Mononuclear cell (primary cell): ENCODE measurements around the gene CHAD. TPM values are rescaled to one million over a fixed set of nuclear protein-coding genes. Genes with fewer than 3 reads are reported as not detected.

Experiments
- H3K27me3 ChIP-seq: 2 replicates; pipeline ENCODE4 v1.6.0; 2011; ENCODE audit warnings: low read length, control low read depth; ENCODE audit not compliant: insufficient read depth
- H3K4me1 ChIP-seq: 2 replicates; pipeline ENCODE4 v1.5.1; 2011; ENCODE audit warnings: mild to moderate bottlenecking, low read length, control low read depth; ENCODE audit not compliant: insufficient read depth
- H3K4me3 ChIP-seq: 2 replicates; pipeline ENCODE4 v1.5.1; 2011; ENCODE audit warnings: mild to moderate bottlenecking, low read length, moderate library complexity
- H3K9me3 ChIP-seq: 2 replicates; pipeline ENCODE4 v1.5.1; 2011; ENCODE audit warnings: low read depth, mild to moderate bottlenecking, control low read depth, low read length
- total RNA-seq: library from RNA; depleted of rRNA; stranded (reverse); fragments of >200 nt; gene quantifications from one replicate; pipeline ENCODE4 v1.2.3, GENCODE V29; 2012

Gene CHAD
- total RNA-seq, 1 donor: not detected

GRCh38 chr17:50501054-50501453, 32.4 kb upstream of the CHAD start:
- Histone ChIP-seq H3K4me3 (no peak overlapping the region), H3K9me3 (no peaks in the 10 kb centered on the region), H3K27me3 (no peaks in the 10 kb centered on the region), H3K4me1 (peaks cover 7% of the 10 kb centered on the region)

GRCh38 chr17:50499721-50500120, 31.0 kb upstream of the CHAD start:
- no peaks in the 10 kb centered on the region for H3K9me3 ChIP-seq
- no peaks in the 10 kb centered on the region for H3K27me3 ChIP-seq
- peaks cover 7% of the 10 kb centered on the region for H3K4me1 ChIP-seq
- no peak overlapping the region for H3K4me3 ChIP-seq

DNA sequence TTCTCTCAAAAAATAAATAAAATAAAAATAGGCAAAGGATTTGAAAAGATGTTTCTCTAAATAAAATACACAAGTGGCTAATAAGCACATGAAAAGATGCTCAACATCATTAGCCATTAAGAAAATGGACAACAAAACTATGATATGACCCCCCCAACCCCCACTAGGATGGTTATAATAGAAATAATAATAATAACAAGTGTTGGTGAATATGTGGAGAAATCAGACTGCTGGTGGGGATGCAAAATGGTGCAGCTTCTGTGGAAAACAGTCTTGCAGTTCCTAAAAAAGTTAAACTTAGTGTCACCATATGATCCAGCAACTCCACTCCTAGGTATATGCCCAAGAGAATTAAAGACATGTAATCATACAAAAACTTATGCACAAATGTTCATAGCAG, 30.6 kb upstream of the CHAD start:
- Histone ChIP-seq H3K4me1 (peaks cover 4% of the 10 kb centered on the region), H3K27me3 (no peaks in the 10 kb centered on the region), H3K9me3 (no peaks in the 10 kb centered on the region), H3K4me3 (no peak overlapping the region)

GRCh38 chr17:50498021-50498874, 29.6 kb upstream of the CHAD start:
- Histone ChIP-seq H3K27me3 (no peaks in the 10 kb centered on the region), H3K4me3 (no peak overlapping the region), H3K9me3 (no peaks in the 10 kb centered on the region), H3K4me1 (no peaks in the 10 kb centered on the region)

GRCh38 chr17:50495918-50496317, 27.2 kb upstream of the CHAD start:
- H3K4me3 ChIP-seq: no peak overlapping the region
- no peaks in the 10 kb centered on the region for H3K4me1 ChIP-seq
- H3K27me3 ChIP-seq: no peaks in the 10 kb centered on the region
- no peaks in the 10 kb centered on the region for H3K9me3 ChIP-seq

DNA sequence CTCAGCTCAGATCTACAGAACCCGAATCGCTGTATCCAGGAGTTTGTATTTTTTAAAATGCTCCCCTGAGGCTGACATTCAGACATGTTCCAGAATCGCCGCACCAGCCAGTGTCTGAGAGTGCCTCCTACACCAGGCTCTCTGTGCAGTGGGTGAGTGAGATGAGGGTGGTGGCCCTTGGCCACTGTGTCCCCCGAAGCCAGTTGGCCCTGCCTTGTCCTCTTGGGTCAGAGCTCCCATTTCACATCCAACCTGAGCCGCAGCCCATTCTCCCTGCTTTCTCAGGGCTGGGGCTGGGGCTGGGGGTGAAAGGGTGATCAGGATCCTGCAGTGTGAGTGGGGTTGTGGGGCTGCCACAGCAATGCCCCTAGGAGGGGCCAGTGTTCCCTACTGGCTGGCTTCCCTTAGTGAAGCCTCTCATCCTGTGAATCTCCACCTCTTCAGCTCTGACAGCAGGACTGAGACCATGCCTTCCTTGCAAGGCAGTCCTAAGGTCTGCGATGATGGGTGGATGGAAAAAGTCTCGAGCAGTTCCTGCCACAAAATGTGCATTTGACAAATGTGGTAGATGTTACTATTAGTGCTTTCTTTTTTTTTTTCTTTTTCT, 26.6 kb upstream of the CHAD start:
- Histone ChIP-seq H3K4me1 (no peaks in the 10 kb centered on the region), H3K9me3 (no peaks in the 10 kb centered on the region), H3K27me3 (no peaks in the 10 kb centered on the region), H3K4me3 (no peak overlapping the region)

DNA sequence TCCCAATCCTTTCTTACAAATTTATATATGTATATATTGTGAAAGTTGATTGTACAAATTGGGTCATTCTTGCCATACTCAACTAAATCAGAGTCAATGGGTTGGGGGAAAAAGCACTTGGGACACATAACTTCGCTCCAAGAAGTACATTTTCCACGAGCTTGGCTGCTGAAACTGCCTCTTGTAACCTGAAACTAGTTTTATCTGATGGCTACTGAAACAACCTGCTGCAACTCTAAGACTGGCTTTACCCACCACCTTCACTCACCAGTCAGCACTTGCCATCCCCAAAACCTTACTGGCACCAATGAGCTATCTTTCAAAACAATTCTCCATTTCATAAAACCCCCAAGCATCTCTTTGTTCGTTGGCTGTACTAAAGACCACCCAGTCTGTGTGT, 25.1 kb upstream of the CHAD start:
- H3K9me3 ChIP-seq: no peaks in the 10 kb centered on the region
- no peak overlapping the region for H3K4me3 ChIP-seq
- H3K4me1 ChIP-seq: no peaks in the 10 kb centered on the region
- H3K27me3 ChIP-seq: no peaks in the 10 kb centered on the region

DNA sequence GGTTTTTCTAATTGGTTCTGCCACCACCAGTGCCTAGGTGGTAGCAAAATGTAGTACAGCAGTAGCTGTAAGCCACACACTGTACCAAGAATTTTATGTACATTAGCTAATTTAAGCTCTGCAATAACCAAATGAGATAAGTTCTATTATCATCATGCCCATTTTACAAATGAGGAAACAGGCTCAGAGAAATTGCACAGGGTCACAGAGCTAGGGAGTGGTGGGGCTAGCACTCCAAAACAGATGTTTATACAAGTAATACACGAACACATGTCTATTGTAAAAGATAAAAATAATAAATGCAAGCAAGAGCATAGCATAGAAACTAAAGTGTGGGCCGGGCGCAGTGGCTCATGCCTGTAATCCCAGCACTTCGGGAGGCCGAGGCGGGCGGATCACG, 23.5 kb upstream of the CHAD start:
- Histone ChIP-seq H3K4me1 (no peaks in the 10 kb centered on the region), H3K27me3 (no peaks in the 10 kb centered on the region), H3K4me3 (no peak overlapping the region), H3K9me3 (no peaks in the 10 kb centered on the region)

DNA sequence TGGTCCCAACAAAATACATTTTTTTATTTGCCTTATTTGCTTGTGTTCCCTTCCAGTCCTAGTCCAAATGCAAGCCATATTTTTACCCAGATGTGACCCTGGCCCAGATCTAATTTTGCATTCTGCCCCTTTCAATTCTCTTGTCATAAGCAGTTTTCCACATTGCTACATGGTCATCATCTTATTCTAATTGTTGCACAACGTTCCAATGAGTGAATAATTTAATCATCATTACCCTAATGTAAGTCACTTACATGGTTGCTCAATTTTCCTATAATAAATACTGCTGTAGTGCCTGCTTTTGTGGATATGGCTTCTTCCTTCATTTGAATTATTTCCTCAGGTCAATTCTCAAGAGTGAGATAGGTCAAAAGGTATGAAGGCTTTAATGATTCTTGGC, 22.8 kb upstream of the CHAD start:
- Histone ChIP-seq H3K4me1 (no peaks in the 10 kb centered on the region), H3K9me3 (no peaks in the 10 kb centered on the region), H3K4me3 (no peak overlapping the region), H3K27me3 (no peaks in the 10 kb centered on the region)

GRCh38 chr17:50488880-50489279, 20.2 kb upstream of the CHAD start:
- Histone ChIP-seq H3K27me3 (no peaks in the 10 kb centered on the region), H3K4me1 (no peaks in the 10 kb centered on the region), H3K9me3 (no peaks in the 10 kb centered on the region), H3K4me3 (no peak overlapping the region)

- Histone ChIP-seq H3K4me1 (no peaks in the 10 kb centered on the region), H3K27me3 (no peaks in the 10 kb centered on the region), H3K4me3 (no peak overlapping the region), H3K9me3 (no peaks in the 10 kb centered on the region)
These were observed 18.8 kb upstream of the CHAD start for GRCh38 chr17:50487213-50488096.

DNA sequence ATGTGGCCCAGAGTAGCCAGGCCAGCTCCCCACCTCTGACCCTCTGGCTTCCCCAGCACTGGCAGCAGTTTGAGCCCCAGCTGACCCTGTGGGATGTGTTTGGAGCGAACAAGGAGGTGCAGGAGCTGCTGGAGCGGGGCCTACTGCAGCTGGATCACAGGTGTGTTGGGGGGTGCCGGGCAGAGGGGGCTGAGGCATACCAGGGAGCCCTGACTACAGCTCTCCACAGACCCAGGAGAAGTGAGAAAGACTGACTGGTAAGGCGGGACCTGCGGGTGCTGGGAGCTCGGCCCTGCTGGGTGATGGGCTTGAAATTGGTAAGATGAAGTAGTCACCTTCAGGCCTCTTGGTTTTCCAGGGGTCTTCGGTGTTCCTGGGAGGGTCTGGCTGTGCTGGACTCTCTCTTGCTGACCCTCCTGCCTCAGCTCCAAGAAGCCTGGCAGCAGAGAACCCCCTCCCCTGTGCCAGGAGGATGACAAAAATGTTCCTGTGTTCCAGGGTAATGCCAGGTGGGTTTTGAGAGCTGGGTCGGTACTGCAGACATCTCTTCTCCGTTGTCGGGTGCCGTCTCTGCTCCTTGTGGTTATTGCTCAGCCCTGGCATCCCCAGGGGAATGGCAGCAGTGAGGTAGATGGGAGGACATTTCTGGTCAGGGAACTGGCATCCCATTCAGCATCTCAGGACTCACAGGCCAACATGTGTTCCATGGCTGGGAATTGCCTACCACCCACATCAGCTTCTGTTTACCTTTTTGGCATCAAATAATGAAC, 15.9 kb upstream of the CHAD start:
- Histone ChIP-seq H3K27me3 (no peaks in the 10 kb centered on the region), H3K4me3 (no peak overlapping the region), H3K4me1 (peaks cover 11% of the 10 kb centered on the region), H3K9me3 (no peaks in the 10 kb centered on the region)

DNA sequence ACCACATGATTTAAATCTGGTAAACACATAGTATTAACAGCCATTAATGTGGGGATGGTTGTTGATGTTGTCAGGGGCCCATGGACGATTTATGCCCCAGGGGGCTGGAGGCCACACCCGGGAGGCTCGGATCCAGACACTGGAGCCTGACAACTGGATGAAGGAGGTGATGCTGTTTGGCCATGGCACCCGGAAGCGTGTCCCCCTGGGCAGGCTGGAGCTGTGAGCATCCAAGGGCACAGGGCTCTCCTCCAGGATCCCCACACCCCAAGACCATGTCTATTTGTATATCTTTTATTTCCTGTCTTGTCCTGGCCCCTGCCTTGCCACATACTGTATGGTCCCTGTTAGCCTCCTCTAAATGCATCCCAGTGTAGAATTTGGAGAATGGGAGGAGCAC, 14.6 kb upstream of the CHAD start:
- H3K27me3 ChIP-seq: no peaks in the 10 kb centered on the region
- no peaks in the 10 kb centered on the region for H3K9me3 ChIP-seq
- peaks cover 19% of the 10 kb centered on the region for H3K4me1 ChIP-seq
- no peak overlapping the region for H3K4me3 ChIP-seq

- Histone ChIP-seq H3K27me3 (no peaks in the 10 kb centered on the region), H3K4me1 (peaks cover 23% of the 10 kb centered on the region), H3K4me3 (no peak overlapping the region), H3K9me3 (no peaks in the 10 kb centered on the region)
These were observed 13.8 kb upstream of the CHAD start for GRCh38 chr17:50482516-50482915.
